GM12878 (cell line): ENCODE measurements around the gene IGLL5. TPM values are rescaled to one million over a fixed set of nuclear protein-coding genes. Genes with fewer than 3 reads are reported as not detected.
"Not testable (repeated sequence)": the region's sequence is repeated elsewhere in the genome, so short reads cannot be mapped to it uniquely, and the experiment has no call there.

Experiments used
- ATAC-seq: fragments of 200-7000 bp; cut with Tn5 transposase; 3 replicates; pipeline ENCODE4 v1.9.1; 2020; ENCODE audit warnings: mild to moderate bottlenecking, moderate library complexity
- BruUV-seq: library from RNA; stranded (reverse); fragments of 400-500 nt; replicated peaks from 2 replicates; lab custom pipeline; 2021; lab: Mats Ljungman, UMichigan
- CTCF ChIA-PET: fragments of 300-600 bp; sonication (Branson Sonifier 250); formaldehyde crosslinking; extraction: SDS; loops from one replicate; lab custom pipeline; 2021; ENCODE audit warnings: inconsistent platforms; lab: Yijun Ruan, JAX
- POLR2A ChIA-PET: fragments of 350-600 bp; formaldehyde crosslinking; extraction: SDS; loops from one replicate; lab custom pipeline; 2021; ENCODE audit warnings: inconsistent platforms; lab: Charles Lee
- RAD21 ChIA-PET: fragments of 300-600 bp; sonication (Branson Sonifier 250); formaldehyde crosslinking; loops from one replicate; lab custom pipeline; 2023; ENCODE audit warnings: antibody characterized with exemption; ENCODE audit not compliant: unreplicated experiment; lab: Charles Lee
- SMC1A ChIA-PET: fragments of 300-600 bp; sonication (Branson Sonifier 250); formaldehyde crosslinking; loops from one replicate; lab custom pipeline; 2023; ENCODE audit not compliant: unreplicated experiment, uncharacterized antibody; lab: Charles Lee
- DNase-seq: peaks from one replicate; pipeline ENCODE4 v3.0.0-alpha.2; 2011; ENCODE audit warnings: low read depth, low spot score
- FAIRE-seq: peaks from 3 replicates; lab custom pipeline; 2011; peaks lifted over from hg19 to GRCh38; lab: Jason Lieb, UNC
- H2AFZ ChIP-seq: 2 replicates; pipeline ENCODE4 v1.6.0; 2011; ENCODE audit warnings: low read depth, low read length, control low read depth; ENCODE audit not compliant: control insufficient read depth
- H3K27ac ChIP-seq: 2 replicates; pipeline ENCODE4 v1.5.1; 2011; ENCODE audit warnings: control low read depth; ENCODE audit not compliant: control insufficient read depth, insufficient read depth
- H3K27me3 ChIP-seq, 2 experiments: replicated peaks in 1 of 2; 2 replicates each; pipeline versions ENCODE4 v1.6.0 to v1.6.1; 2011; ENCODE audit warnings: low read length in 1 of 2; ENCODE audit not compliant: control insufficient read depth in 2 of 2, insufficient read depth in 2 of 2
- H3K36me3 ChIP-seq, 2 experiments: 2 replicates each; pipeline ENCODE4 v1.5.1; 2011; ENCODE audit warnings: low read length in 1 of 2; ENCODE audit not compliant: control insufficient read depth in 2 of 2, insufficient read depth in 2 of 2
- H3K4me1 ChIP-seq: 2 replicates; pipeline ENCODE4 v1.6.1; 2011; ENCODE audit warnings: mild to moderate bottlenecking, low read length, moderate library complexity, mixed read lengths; ENCODE audit not compliant: control insufficient read depth, insufficient read depth
- H3K4me2 ChIP-seq: 2 replicates; pipeline ENCODE4 v1.6.0; 2011; ENCODE audit warnings: control low read depth; ENCODE audit not compliant: control insufficient read depth, insufficient read depth
- H3K4me3 ChIP-seq: fragments of 200-600 bp; sonication (generic); 2 replicates; pipeline ENCODE4 v1.5.1; 2016
- H3K79me2 ChIP-seq: 2 replicates; pipeline ENCODE4 v1.6.0; 2011; ENCODE audit warnings: low read length; ENCODE audit not compliant: control insufficient read depth, insufficient read depth
- H3K9ac ChIP-seq: 2 replicates; pipeline ENCODE4 v1.8.0; 2011; ENCODE audit warnings: low read length, control low read depth, mixed read lengths; ENCODE audit not compliant: control insufficient read depth, insufficient read depth
- H3K9me3 ChIP-seq: replicated peaks from 3 replicates; pipeline ENCODE4 v1.5.1; 2011; ENCODE audit warnings: mild to moderate bottlenecking, low read length; ENCODE audit not compliant: control insufficient read depth, insufficient read depth
- H4K20me1 ChIP-seq: 2 replicates; pipeline ENCODE4 v1.6.0; 2011; ENCODE audit not compliant: control insufficient read depth, insufficient read depth
- ASH2L ChIP-seq: fragments of 300-600, 200-600 bp; sonication (generic); IDR thresholded peaks from 2 replicates; pipeline ENCODE4 v1.6.1; 2017; ENCODE audit warnings: low read depth, mild to moderate bottlenecking, borderline replicate concordance
- BHLHE40 ChIP-seq, 2 experiments: fragments of 450-650 bp in 1 of 2; IDR thresholded peaks; 2 replicates each; pipeline ENCODE4 v1.6.1; 2011 to 2017; ENCODE audit warnings: low read depth in 2 of 2, borderline replicate concordance in 1 of 2, improper control_type of control experiment in 1 of 2, low read length in 1 of 2, mild to moderate bottlenecking in 1 of 2
- CEBPB ChIP-seq, 2 experiments: fragments of 150-350 bp in 1 of 2; IDR thresholded peaks; 2 replicates each; pipeline ENCODE4 v1.6.1; 2012 to 2014; ENCODE audit warnings: low read depth in 2 of 2, low read length in 2 of 2, borderline replicate concordance in 1 of 2, inconsistent platforms in 1 of 2
- CREB1 ChIP-seq: IDR thresholded peaks from 2 replicates; pipeline ENCODE4 v1.6.1; 2012; ENCODE audit warnings: low read depth, mild to moderate bottlenecking, inconsistent platforms
- EED ChIP-seq: sonication (generic); IDR thresholded peaks from 2 replicates; pipeline ENCODE4 v1.6.1; 2016; ENCODE audit warnings: antibody characterized with exemption, low read depth
- MYB ChIP-seq: fragments of 150-350 bp; IDR thresholded peaks from 2 replicates; pipeline ENCODE4 v1.6.1; 2014; ENCODE audit warnings: mild to moderate bottlenecking, low read depth, low read length, borderline replicate concordance
- NFXL1 ChIP-seq: fragments of 450-650 bp; IDR thresholded peaks from 2 replicates; pipeline ENCODE4 v1.6.1; 2017; ENCODE audit warnings: antibody characterized with exemption, mild to moderate bottlenecking, borderline replicate concordance
- PAX5 ChIP-seq: IDR thresholded peaks from 2 replicates; pipeline ENCODE4 v1.6.1; 2011; ENCODE audit warnings: low read depth, low read length, borderline replicate concordance
- PML ChIP-seq: IDR thresholded peaks from 2 replicates; pipeline ENCODE4 v1.6.1; 2012; ENCODE audit warnings: low read length, inconsistent platforms
- STAT1 ChIP-seq: fragments of 450-650 bp; conservative IDR thresholded peaks from 2 replicates; pipeline ENCODE4 v1.6.1; 2014; ENCODE audit warnings: antibody characterized with exemption, mild to moderate bottlenecking
- ZBTB33 ChIP-seq: fragments of 450-650 bp; IDR thresholded peaks from 2 replicates; pipeline ENCODE4 v1.6.1; 2017; ENCODE audit warnings: mild to moderate bottlenecking
- ZNF24 ChIP-seq: fragments of 450-650 bp; IDR thresholded peaks from 2 replicates; pipeline ENCODE4 v1.6.1; 2017; ENCODE audit warnings: antibody characterized with exemption, mild to moderate bottlenecking
- ZNF622 ChIP-seq: fragments of 450-650 bp; IDR thresholded peaks from 2 replicates; pipeline ENCODE4 v1.6.1; 2017; ENCODE audit warnings: mild to moderate bottlenecking, inconsistent platforms
- WGBS: methylation state at CpG from one replicate; pipeline ENCODE4 v1.1.6; 2016; ENCODE audit warnings: low lambda C conversion rate; ENCODE audit not compliant: insufficient replicate concordance, insufficient coverage; ENCODE audit errors: missing lambda C conversion rate; 5-methylcytosine and 5-hydroxymethylcytosine counted together
- in situ Hi-C: fragments of 300-500 bp; cut with MboI; formaldehyde crosslinking; loops from 9 replicates; pipeline ENCODE4 v1.14.3; 2018; ENCODE audit warnings: mixed read lengths
- intact Hi-C: fragments of 100-400 bp; cut with micrococcal nuclease; formaldehyde crosslinking; loops from one replicate; pipeline ENCODE4 v1.14.2; 2022; ENCODE audit not compliant: unreplicated experiment
- polyA plus RNA-seq, 11 experiments: library from polyadenylated mRNA; depleted of rRNA in 4 of 11; unstranded in 6 of 11; stranded (reverse) in 5 of 11; fragments of >200 nt; fragmentation: Nextera tagmentation in 4 of 11; fragmentation: Illumina TruSeq in 1 of 11; extraction: Ambion mirVana in 4 of 11; extraction: Trizol in 1 of 11; gene quantifications; 1 replicate in 1 of 11; 2 replicates in 10 of 11; pipeline versions ENCODE4 v1.2.1 to v1.2.3, GENCODE V29; 2011 to 2016; ENCODE audit warnings: inconsistent platforms in 2 of 11, missing spikeins in 2 of 11, low read depth in 1 of 11
- total RNA-seq, 4 experiments: library from RNA; depleted of rRNA in 3 of 4; stranded (reverse); fragments of >200 nt in 3 of 4; fragmentation: Illumina TruSeq in 1 of 4; extraction: Trizol in 1 of 4; gene quantifications; 2 replicates each; pipeline versions ENCODE4 v1.2.1 to v1.2.3, GENCODE V29; 2013 to 2021

The IGLL5 gene
- total and polyA plus RNA-seq, 10 of the 15 experiments (the other 5 are each of a cell fraction or from before 2014, with no cell fraction given): not detected

GRCh38 chr22:22921575-22921974 is 34.0 kb downstream of the IGLL5 start:
- WGBS: 78% methylated on average over 8 of the region's 8 CpGs
- no peak for ATAC-seq
- Histone ChIP-seq H3K4me3 (no peak overlapping the region), H3K9me3 (no peaks in the 10 kb centered on the region), H3K27ac (no peak overlapping the region), H3K27me3 (no peaks in the 10 kb centered on the region), H2AFZ (no peak overlapping the region), H3K36me3 (no peaks in the 10 kb centered on the region), H3K4me2 (no peak overlapping the region), H3K4me1 (peaks cover 12% of the 10 kb centered on the region), H4K20me1 (no peaks in the 10 kb centered on the region), H3K79me2 (no peaks in the 10 kb centered on the region), H3K9ac (no peak overlapping the region)
- CTCF ChIA-PET: no interaction called here
- no peak for FAIRE-seq
- DNase-seq: no peak
- intact Hi-C loops (no loop called here), in situ Hi-C loops (loop anchor here (25.0 kb wide), 1 partner anchor 1209 kb away; no protein-coding TSS in a partner anchor)
- POLR2A ChIA-PET: interaction anchor here (1.7 kb wide), 1 partner anchor 66 kb away, joined by 3 read pairs; no protein-coding TSS in a partner anchor
- no peak for TF ChIP-seq ASH2L
- TF ChIP-seq CEBPB (IDR thresholded peaks at IDR 0.05; ENCODE audit: borderline replicate concordance in 1 of 2, low read depth in 2 of 2, low read length in 2 of 2): no peak
- no peak for TF ChIP-seq NFXL1
- TF ChIP-seq ZNF24: no peak
- TF ChIP-seq CREB1: no peak
- TF ChIP-seq EED: no peak
- TF ChIP-seq PML: no peak
- no peak for TF ChIP-seq PAX5
- TF ChIP-seq BHLHE40 (IDR thresholded peaks at IDR 0.05; ENCODE audit: borderline replicate concordance in 1 of 2, low read depth in 2 of 2, low read length in 1 of 2): no peak
- TF ChIP-seq STAT1: no peak
- no peak for TF ChIP-seq ZNF622
- TF ChIP-seq MYB: no peak
- no peak for TF ChIP-seq ZBTB33
- RAD21 ChIA-PET: no interaction called here
- BruUV-seq: no TSS peak
- SMC1A ChIA-PET: no interaction called here

- ATAC-seq, CTCF ChIA-PET, BruUV-seq, H3K9me3 ChIP-seq, H3K4me2 ChIP-seq, DNase-seq, H4K20me1 ChIP-seq, H3K27me3 ChIP-seq, H3K27ac ChIP-seq, H3K9ac ChIP-seq, intact Hi-C loops, RAD21 ChIA-PET, H2AFZ ChIP-seq, SMC1A ChIA-PET, H3K36me3 ChIP-seq, FAIRE-seq, H3K79me2 ChIP-seq, H3K4me3 ChIP-seq: not testable (repeated sequence)
- H3K4me1 ChIP-seq: peaks cover 18% of the 10 kb centered on the region
- POLR2A ChIA-PET: interaction anchor here (1.7 kb wide), 1 partner anchor 67 kb away, joined by 3 read pairs; no protein-coding TSS in a partner anchor
- 72% methylated on average over 9 of the region's 16 CpGs for WGBS
- in situ Hi-C loops: loop anchor here (25.0 kb wide), 1 partner anchor 1210 kb away; no protein-coding TSS in a partner anchor
Measured at GRCh38 chr22:22922092-22922953, 34.7 kb downstream of the IGLL5 start.
